ENCODE measurements around the gene CHM. TPM values are rescaled to one million over a fixed set of nuclear protein-coding genes. Genes with fewer than 3 reads are reported as not detected.

CHM gene
- total RNA-seq, 1 donor from 2014 or later = 12.0 TPM

GRCh38 chrX:85914431-85914830, 132.9 kb downstream of the CHM start:
- intact Hi-C loops (cut with DNase I) = no loop called here
- H3K27ac ChIP-seq = no peak overlapping the region
- DNase-seq (ENCODE audit: extremely low spot score in 2 of 2) = no peak
- no peak overlapping the region for H3K4me3 ChIP-seq
- H3K36me3 ChIP-seq = no peaks in the 10 kb centered on the region
- H3K4me1 ChIP-seq = no peaks in the 10 kb centered on the region
- H3K27me3 ChIP-seq = no peaks in the 10 kb centered on the region
- no peaks in the 10 kb centered on the region for H3K9me3 ChIP-seq
- TF ChIP-seq, protein P1, sequence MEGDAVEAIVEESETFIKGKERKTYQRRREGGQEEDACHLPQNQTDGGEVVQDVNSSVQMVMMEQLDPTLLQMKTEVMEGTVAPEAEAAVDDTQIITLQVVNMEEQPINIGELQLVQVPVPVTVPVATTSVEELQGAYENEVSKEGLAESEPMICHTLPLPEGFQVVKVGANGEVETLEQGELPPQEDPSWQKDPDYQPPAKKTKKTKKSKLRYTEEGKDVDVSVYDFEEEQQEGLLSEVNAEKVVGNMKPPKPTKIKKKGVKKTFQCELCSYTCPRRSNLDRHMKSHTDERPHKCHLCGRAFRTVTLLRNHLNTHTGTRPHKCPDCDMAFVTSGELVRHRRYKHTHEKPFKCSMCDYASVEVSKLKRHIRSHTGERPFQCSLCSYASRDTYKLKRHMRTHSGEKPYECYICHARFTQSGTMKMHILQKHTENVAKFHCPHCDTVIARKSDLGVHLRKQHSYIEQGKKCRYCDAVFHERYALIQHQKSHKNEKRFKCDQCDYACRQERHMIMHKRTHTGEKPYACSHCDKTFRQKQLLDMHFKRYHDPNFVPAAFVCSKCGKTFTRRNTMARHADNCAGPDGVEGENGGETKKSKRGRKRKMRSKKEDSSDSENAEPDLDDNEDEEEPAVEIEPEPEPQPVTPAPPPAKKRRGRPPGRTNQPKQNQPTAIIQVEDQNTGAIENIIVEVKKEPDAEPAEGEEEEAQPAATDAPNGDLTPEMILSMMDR (IDR thresholded peaks at IDR 0.05) = no peak
- TF ChIP-seq POLR2AphosphoS5 (IDR thresholded peaks at IDR 0.05; ENCODE audit: insufficient read depth in 1 of 2, low read depth in 1 of 2) (no peak), POLR2A (IDR thresholded peaks at IDR 0.05) (no peak)

DNA sequence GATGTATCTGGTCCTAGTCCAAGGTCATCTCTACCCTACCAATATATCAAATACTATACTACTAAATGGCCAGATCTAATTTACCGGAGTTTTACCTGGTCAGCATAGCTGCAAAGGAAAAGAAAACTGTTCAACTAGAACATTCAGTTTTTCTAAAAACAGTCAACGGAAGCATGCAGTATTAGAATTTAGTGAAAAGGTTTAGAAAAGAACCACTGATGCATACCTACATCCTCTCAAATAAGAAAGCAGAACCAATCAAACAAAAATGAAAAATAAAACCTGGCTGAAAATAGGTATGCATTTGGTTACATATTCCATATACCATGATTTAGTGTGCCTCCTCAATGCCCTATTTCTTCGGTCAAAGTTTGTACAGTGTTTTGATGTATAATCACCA, 140.0 kb downstream of the CHM start:
- no peak overlapping the region for H3K4me3 ChIP-seq
- H3K4me1 ChIP-seq = no peaks in the 10 kb centered on the region
- H3K36me3 ChIP-seq = no peaks in the 10 kb centered on the region
- H3K9me3 ChIP-seq = no peaks in the 10 kb centered on the region
- H3K27me3 ChIP-seq = no peaks in the 10 kb centered on the region
- no peak overlapping the region for H3K27ac ChIP-seq
- TF ChIP-seq POLR2A (IDR thresholded peaks at IDR 0.05) (no peak), POLR2AphosphoS5 (IDR thresholded peaks at IDR 0.05; ENCODE audit: insufficient read depth in 1 of 2, low read depth in 1 of 2) (no peak)
- TF ChIP-seq, protein P1 (IDR thresholded peaks at IDR 0.05) = no peak
- intact Hi-C loops (cut with DNase I) = no loop called here
- DNase-seq (ENCODE audit: extremely low spot score in 2 of 2) = no peak

GRCh38 chrX:85906399-85906798, 141.0 kb downstream of the CHM start:
- no peaks in the 10 kb centered on the region for H3K4me1 ChIP-seq
- TF ChIP-seq POLR2AphosphoS5 (IDR thresholded peaks at IDR 0.05; ENCODE audit: insufficient read depth in 1 of 2, low read depth in 1 of 2) (no peak), POLR2A (IDR thresholded peaks at IDR 0.05) (no peak)
- TF ChIP-seq, protein P1 (IDR thresholded peaks at IDR 0.05) = no peak
- no peak for DNase-seq (ENCODE audit: extremely low spot score in 2 of 2)
- H3K27me3 ChIP-seq = no peaks in the 10 kb centered on the region
- no peaks in the 10 kb centered on the region for H3K36me3 ChIP-seq
- no peak overlapping the region for H3K27ac ChIP-seq
- H3K4me3 ChIP-seq = no peak overlapping the region
- intact Hi-C loops (cut with DNase I) = no loop called here
- no peaks in the 10 kb centered on the region for H3K9me3 ChIP-seq

- intact Hi-C loops (cut with DNase I) = no loop called here
Observed at GRCh38 chrX:85905851-85906250, 141.5 kb downstream of the CHM start.

More at GRCh38 chrX:85905851-85906250, 141.5 kb downstream of the CHM start:
- no peak overlapping the region for H3K27ac ChIP-seq
- no peaks in the 10 kb centered on the region for H3K27me3 ChIP-seq
- no peak for DNase-seq (ENCODE audit: extremely low spot score in 2 of 2)
- H3K4me3 ChIP-seq = no peak overlapping the region
- H3K4me1 ChIP-seq = no peaks in the 10 kb centered on the region
- TF ChIP-seq, protein P1 (IDR thresholded peaks at IDR 0.05) = no peak
- TF ChIP-seq POLR2AphosphoS5 (IDR thresholded peaks at IDR 0.05; ENCODE audit: insufficient read depth in 1 of 2, low read depth in 1 of 2) (no peak), POLR2A (IDR thresholded peaks at IDR 0.05) (no peak)
- no peaks in the 10 kb centered on the region for H3K9me3 ChIP-seq
- no peaks in the 10 kb centered on the region for H3K36me3 ChIP-seq

All from vagina (tissue), 2 donors.